Measurements from ENCODE around the gene TIMM8A. TPM values are rescaled to one million over a fixed set of nuclear protein-coding genes. Genes with fewer than 3 reads are reported as not detected.

Gene TIMM8A
- total RNA-seq, 1 experiment from 2014 or later, result 30.9 TPM

DNA sequence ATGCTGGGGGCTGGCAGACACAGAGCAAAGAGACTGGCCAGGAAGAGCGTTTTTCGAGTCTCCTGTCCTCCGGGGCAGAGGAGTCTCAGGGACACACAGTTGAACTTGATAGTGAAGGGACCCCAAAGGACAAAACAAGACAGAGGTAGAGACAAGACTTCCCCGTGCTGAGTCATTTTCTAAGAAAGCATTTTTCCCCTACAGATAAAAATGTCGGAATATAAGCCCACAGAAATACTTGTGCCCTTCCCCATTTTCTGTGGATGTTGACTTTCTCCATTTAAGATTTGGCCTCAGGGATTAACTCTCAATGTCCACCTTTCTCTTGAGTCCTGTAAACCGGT, 38.0 kb upstream of the TIMM8A start:
- DNase-seq, result no peak
- TF ChIP-seq, protein P1, sequence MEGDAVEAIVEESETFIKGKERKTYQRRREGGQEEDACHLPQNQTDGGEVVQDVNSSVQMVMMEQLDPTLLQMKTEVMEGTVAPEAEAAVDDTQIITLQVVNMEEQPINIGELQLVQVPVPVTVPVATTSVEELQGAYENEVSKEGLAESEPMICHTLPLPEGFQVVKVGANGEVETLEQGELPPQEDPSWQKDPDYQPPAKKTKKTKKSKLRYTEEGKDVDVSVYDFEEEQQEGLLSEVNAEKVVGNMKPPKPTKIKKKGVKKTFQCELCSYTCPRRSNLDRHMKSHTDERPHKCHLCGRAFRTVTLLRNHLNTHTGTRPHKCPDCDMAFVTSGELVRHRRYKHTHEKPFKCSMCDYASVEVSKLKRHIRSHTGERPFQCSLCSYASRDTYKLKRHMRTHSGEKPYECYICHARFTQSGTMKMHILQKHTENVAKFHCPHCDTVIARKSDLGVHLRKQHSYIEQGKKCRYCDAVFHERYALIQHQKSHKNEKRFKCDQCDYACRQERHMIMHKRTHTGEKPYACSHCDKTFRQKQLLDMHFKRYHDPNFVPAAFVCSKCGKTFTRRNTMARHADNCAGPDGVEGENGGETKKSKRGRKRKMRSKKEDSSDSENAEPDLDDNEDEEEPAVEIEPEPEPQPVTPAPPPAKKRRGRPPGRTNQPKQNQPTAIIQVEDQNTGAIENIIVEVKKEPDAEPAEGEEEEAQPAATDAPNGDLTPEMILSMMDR (IDR thresholded peaks at IDR 0.05; ENCODE audit: unreplicated experiment), result no peak
- CTCF ChIA-PET, result no interaction called here
- intact Hi-C loops (cut with micrococcal nuclease; ENCODE audit: unreplicated experiment), result no loop called here
- Mint-ChIP-seq H3K36me3 (ENCODE audit: insufficient read depth, unreplicated experiment) (peaks cover 12% of the 10 kb centered on the region), H3K27ac (ENCODE audit: unreplicated experiment) (no peak overlapping the region), H3K4me3 (ENCODE audit: low read depth, unreplicated experiment) (no peak overlapping the region), H3K4me1 (ENCODE audit: low read depth, unreplicated experiment) (no peaks in the 10 kb centered on the region), H3K27me3 (ENCODE audit: unreplicated experiment) (peaks cover 26% of the 10 kb centered on the region), H3K9me3 (ENCODE audit: low read depth, unreplicated experiment) (no peaks in the 10 kb centered on the region)
- BruUV-seq (replicated peaks), result no TSS peak

DNA sequence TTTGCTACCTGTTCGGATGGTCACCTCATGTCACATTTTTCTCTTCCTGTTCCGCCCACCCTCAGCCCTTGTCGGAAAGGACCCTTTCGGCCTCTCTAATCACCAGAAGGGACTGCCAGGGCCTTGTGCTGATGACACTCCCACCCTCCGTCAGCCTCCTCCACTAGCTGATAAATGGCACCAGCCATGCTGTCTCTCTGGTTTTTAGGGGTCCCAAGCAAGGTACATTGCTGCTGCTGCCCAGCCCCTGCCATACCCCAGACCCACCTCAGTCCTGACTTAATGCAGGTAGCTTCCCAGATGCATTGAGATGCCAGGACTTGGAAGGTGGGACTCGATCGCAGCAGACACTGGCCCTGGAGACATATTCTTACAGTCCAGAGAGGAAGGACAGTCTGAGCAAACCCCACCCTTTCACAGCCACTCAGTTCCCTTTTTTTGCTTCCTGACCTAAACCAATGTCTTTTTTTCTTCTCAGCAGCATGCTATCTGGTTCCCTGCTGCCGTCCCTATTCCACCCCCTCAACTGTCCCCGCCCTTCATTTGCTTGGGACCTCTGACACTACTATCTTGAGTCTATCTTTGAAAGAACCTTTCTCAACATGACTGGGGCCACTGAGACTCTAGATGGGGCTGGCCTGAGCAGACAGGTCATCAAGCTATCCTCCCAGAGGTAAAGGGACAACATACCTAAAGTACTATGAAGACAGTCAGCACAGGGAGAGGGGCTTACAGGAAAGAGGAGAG, 37.4 kb upstream of the TIMM8A start, which contains the start of gene BTK:
BTK (minus strand) TSS at position 397 of the 747 bp plus-strand sequence. CDS start 10,907 bp downstream, outside the sequence.
- no TSS peak for BruUV-seq (replicated peaks)
- intact Hi-C loops (cut with micrococcal nuclease; ENCODE audit: unreplicated experiment), result no loop called here
- no peak within 1 kb of the TSS for H3K27ac Mint-ChIP-seq (ENCODE audit: unreplicated experiment)
- CTCF ChIA-PET, result no interaction called here
- H3K36me3 Mint-ChIP-seq (ENCODE audit: insufficient read depth, unreplicated experiment), result peaks cover 7% of the 10 kb centered on the region
- peaks cover 26% of the 10 kb centered on the region for H3K27me3 Mint-ChIP-seq (ENCODE audit: unreplicated experiment)
- H3K4me3 Mint-ChIP-seq (ENCODE audit: low read depth, unreplicated experiment), result no peak within 1 kb of the TSS
- H3K9me3 Mint-ChIP-seq (ENCODE audit: low read depth, unreplicated experiment), result no peaks in the 10 kb centered on the region
- TF ChIP-seq, protein P1 (IDR thresholded peaks at IDR 0.05; ENCODE audit: unreplicated experiment), result no peak
- DNase-seq, result no peak
- H3K4me1 Mint-ChIP-seq (ENCODE audit: low read depth, unreplicated experiment), result no peaks in the 10 kb centered on the region

DNA sequence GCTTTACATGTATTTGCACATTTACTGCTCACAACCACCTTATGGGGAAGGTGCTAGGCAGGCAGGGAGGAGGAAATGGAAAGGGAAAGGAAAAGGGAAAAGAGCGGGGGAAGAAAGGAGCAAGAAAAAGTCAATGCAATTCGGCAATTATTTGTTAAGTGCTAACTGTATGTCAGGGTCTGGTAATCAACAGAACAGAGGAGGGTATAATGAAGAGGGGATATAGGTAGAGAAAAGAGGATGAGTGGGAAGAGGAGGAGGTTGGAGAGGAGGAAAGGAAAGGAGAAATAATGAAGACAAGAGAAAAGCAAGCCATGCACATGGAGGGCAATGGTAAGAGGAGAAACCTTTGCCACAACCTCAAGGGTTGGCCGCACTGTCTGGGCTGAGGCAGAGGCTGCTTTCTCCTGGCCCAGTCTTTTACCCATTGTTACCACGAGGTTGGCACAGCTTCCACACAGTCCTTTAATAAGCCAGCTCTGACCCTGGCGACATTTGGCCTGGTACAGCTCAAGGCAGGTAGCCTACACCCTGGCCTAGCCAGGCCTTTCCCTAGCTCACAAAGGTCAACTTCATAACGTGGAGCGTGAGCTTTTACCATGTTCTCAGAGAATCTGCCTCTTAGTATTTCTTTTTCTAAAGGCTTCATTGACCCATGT, 36.6 kb upstream of the TIMM8A start:
- Mint-ChIP-seq H3K4me1 (ENCODE audit: low read depth, unreplicated experiment) (no peaks in the 10 kb centered on the region), H3K4me3 (ENCODE audit: low read depth, unreplicated experiment) (no peak overlapping the region), H3K9me3 (ENCODE audit: low read depth, unreplicated experiment) (no peaks in the 10 kb centered on the region), H3K36me3 (ENCODE audit: insufficient read depth, unreplicated experiment) (no peaks in the 10 kb centered on the region), H3K27ac (ENCODE audit: unreplicated experiment) (no peak overlapping the region), H3K27me3 (ENCODE audit: unreplicated experiment) (peaks cover 26% of the 10 kb centered on the region)
- intact Hi-C loops (cut with micrococcal nuclease; ENCODE audit: unreplicated experiment), result no loop called here
- BruUV-seq (replicated peaks), result no TSS peak
- CTCF ChIA-PET, result no interaction called here
- DNase-seq, result no peak
- TF ChIP-seq, protein P1 (IDR thresholded peaks at IDR 0.05; ENCODE audit: unreplicated experiment), result no peak

DNA sequence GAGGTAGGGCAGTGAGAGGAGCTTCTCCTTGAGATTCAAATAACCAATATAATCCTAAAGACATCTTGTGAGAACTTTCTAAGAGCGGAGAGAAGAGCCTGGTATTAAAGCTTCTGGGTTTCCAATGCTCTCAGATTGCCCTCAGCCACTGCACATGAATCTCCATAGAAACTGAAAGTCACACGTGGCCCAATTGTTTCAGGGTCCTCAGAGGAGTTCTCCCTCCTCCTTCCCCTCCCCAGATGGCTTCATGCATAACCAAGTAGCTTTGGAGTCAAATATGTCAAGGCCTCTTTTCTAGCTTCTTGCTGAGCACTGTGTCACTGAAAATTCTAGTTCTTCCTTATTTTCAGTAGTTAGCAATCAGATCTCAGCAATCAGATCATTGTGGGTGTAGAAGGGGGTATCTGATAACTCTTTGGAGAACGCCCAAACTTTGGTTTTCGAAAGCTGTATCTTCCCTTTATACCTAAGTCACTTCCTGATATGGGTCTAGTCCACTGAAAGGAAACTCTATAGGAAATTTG, 35.2 kb upstream of the TIMM8A start:
- CTCF ChIA-PET, result interaction anchor here (0.6 to 0.7 kb wide), 2 partner anchors 76 to 1028 kb away, joined by 3 to 5 read pairs; no protein-coding TSS in a partner anchor
- TF ChIP-seq, protein P1 (IDR thresholded peaks at IDR 0.05; ENCODE audit: unreplicated experiment), result no peak
- DNase-seq, result no peak
- intact Hi-C loops (cut with micrococcal nuclease; ENCODE audit: unreplicated experiment), result no loop called here
- Mint-ChIP-seq H3K27me3 (ENCODE audit: unreplicated experiment) (peaks cover 35% of the 10 kb centered on the region), H3K9me3 (ENCODE audit: low read depth, unreplicated experiment) (no peaks in the 10 kb centered on the region), H3K36me3 (ENCODE audit: insufficient read depth, unreplicated experiment) (no peaks in the 10 kb centered on the region), H3K4me1 (ENCODE audit: low read depth, unreplicated experiment) (no peaks in the 10 kb centered on the region), H3K27ac (ENCODE audit: unreplicated experiment) (no peak overlapping the region), H3K4me3 (ENCODE audit: low read depth, unreplicated experiment) (no peak overlapping the region)
- no TSS peak for BruUV-seq (replicated peaks)

Data from Calu3 (cell line).